ENCODE data around the gene PRRG4.
A peak's percentile ranks its signal among the peaks of the same experiment; 100 is the strongest.
"Not testable (repeated sequence)": the region's sequence is repeated elsewhere in the genome, so short reads cannot be mapped to it uniquely, and the experiment has no call there.

PRRG4 gene

DNA sequence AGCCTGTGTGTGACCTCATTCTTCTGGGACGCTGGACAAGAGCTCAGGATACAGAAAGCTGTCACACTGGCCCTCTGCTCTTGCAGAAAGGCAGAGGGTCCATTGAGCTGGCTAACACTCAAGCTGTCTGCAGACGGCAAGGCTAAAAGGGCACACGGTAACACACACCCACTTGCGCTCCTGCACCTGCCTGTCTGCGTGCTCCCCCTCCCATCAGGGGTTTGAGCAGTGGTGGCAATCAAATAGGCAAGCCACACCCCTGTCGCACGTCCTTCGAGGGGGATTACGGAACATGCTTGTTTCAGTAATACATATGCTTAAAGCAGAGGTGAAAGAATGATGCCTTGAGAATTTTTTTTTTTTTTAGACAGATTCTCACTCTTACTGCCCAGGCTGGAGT is 55.8 kb downstream of the PRRG4 start:
- TF ChIP-seq EZH2 (IDR thresholded peaks at IDR 0.05): no peak
- TF ChIP-seq FOXP2 (optimal IDR thresholded peaks at IDR 0.05; ENCODE audit: control extremely low read depth, extremely low read length, insufficient read depth): no peak
- no peak for TF ChIP-seq POLR2AphosphoS5 (IDR thresholded peaks at IDR 0.05; ENCODE audit: borderline replicate concordance, low read depth, low read length)
- no peak overlapping the region for H3K9ac ChIP-seq (ENCODE audit: insufficient read length)
- no peaks in the 10 kb centered on the region for H3K36me3 ChIP-seq (ENCODE audit: insufficient read depth, low read length)
- H3K27ac ChIP-seq: no peak overlapping the region
- H3K4me3 ChIP-seq: no peak overlapping the region
- no peaks in the 10 kb centered on the region for H3K9me3 ChIP-seq (ENCODE audit: low read depth, low read length)
- no peak for DNase-seq (ENCODE audit: low read depth, low spot score)

DNA sequence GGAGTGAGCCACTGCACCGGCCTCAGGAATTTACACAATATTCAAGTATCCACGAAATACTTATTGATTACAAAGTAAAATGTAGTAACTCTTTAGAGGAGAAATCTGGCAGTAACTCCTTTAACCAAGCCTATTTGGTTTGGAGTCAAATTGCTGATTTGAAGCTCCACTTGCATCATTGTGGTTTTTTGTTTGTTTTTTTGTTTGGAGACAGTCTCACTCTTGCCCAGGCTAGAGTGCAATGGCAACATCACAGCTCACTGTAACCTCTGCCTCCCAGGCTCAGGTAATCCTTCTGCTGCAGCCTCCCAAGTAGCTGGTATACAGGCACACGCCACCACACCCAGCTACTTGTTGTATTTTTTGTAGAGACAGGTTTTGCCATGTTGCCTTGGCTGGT is 56.5 kb downstream of the PRRG4 start:
- no peaks in the 10 kb centered on the region for H3K36me3 ChIP-seq (ENCODE audit: insufficient read depth, low read length)
- H3K9me3 ChIP-seq (ENCODE audit: low read depth, low read length): no peaks in the 10 kb centered on the region
- no peak for TF ChIP-seq EZH2 (IDR thresholded peaks at IDR 0.05)
- TF ChIP-seq POLR2AphosphoS5 (IDR thresholded peaks at IDR 0.05; ENCODE audit: borderline replicate concordance, low read depth, low read length): no peak
- no peak for TF ChIP-seq FOXP2 (optimal IDR thresholded peaks at IDR 0.05; ENCODE audit: control extremely low read depth, extremely low read length, insufficient read depth)
- no peak for DNase-seq (ENCODE audit: low read depth, low spot score)
- H3K9ac ChIP-seq (ENCODE audit: insufficient read length): no peak overlapping the region
- no peak overlapping the region for H3K4me3 ChIP-seq
- no peak overlapping the region for H3K27ac ChIP-seq

DNA sequence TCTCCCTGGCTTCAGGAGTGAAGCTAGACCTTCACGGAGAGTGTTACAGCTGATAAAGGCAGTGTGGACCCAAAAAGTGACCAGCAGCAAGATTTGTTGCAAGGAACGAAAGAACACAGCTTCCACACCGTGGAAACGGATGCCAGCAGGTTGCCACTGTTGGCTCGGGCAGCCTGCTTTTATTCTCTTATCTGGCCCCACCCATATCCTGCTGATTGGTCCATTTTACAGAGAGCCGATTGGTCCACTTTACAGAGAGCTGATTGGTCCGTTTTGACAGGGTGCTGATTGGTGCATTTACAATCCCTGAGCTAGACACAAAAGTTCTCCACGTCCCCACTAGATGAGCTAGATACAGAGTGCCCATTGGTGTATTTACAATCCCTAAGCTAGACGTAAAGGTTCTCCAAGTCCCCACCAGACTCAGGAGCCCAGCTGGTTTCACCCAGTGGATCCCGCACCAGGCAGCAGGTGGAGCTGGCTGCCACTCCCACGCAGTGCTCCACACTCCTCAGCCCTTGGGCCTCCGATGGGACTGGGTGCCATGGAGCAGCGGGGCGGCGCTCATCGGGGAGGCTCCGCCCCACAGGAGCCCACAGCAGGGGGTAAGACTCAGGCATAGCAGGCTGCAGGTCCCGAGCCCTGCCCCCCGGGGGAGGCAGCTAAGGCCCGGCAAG is 58.1 kb downstream of the PRRG4 start:
- H3K27ac ChIP-seq; H3K9me3 ChIP-seq (ENCODE audit: low read depth, low read length); H3K4me3 ChIP-seq; H3K36me3 ChIP-seq (ENCODE audit: insufficient read depth, low read length); DNase-seq (ENCODE audit: low read depth, low spot score); H3K9ac ChIP-seq (ENCODE audit: insufficient read length): not testable (repeated sequence)

DNA sequence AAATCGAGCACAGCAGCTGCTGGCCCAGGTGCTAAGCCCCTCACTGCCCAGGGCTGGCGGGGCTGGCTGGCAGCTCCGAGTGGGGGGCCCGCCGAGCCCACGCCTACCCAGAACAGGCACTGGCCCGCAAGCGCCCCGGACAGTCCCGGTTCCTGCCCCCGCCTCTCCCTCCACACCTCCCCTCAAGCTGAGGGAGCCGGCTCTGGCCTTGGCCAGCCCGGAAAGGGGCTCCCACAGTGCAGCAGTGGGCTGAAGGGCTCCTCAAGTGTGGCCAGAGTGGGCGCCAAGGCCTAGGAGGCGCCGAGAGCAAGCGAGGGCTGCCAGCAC is 58.6 kb downstream of the PRRG4 start:
- DNase-seq (ENCODE audit: low read depth, low spot score); H3K4me3 ChIP-seq; H3K9ac ChIP-seq (ENCODE audit: insufficient read length); H3K27ac ChIP-seq; H3K36me3 ChIP-seq (ENCODE audit: insufficient read depth, low read length); H3K9me3 ChIP-seq (ENCODE audit: low read depth, low read length): not testable (repeated sequence)

DNA sequence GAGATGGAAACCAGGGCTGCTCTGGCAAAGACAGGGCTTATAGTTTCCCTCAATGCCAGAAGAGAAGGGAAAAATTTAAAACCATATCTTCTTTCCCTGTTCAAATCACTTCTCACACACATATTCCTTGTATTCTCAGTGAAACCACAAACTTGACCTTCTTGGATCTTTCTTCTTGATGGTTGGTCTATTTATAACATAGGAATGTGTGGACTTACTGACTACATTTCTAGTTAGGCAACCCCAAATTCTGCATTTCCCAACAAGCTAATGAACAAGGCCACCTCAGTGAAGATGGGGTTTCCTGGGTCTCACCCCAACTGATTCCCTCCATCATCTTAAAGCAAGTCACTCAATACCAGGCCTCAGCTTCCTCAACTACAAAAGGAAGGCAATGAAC is 59.1 kb downstream of the PRRG4 start:
- Histone ChIP-seq H3K27ac (no peak overlapping the region), H3K9ac (ENCODE audit: insufficient read length) (no peak overlapping the region), H3K9me3 (ENCODE audit: low read depth, low read length) (no peaks in the 10 kb centered on the region), H3K36me3 (ENCODE audit: insufficient read depth, low read length) (no peaks in the 10 kb centered on the region), H3K4me3 (no peak overlapping the region)
- no peak for DNase-seq (ENCODE audit: low read depth, low spot score)
- no peak for TF ChIP-seq POLR2AphosphoS5 (IDR thresholded peaks at IDR 0.05; ENCODE audit: borderline replicate concordance, low read depth, low read length)
- TF ChIP-seq EZH2 (IDR thresholded peaks at IDR 0.05): no peak
- TF ChIP-seq FOXP2 (optimal IDR thresholded peaks at IDR 0.05; ENCODE audit: control extremely low read depth, extremely low read length, insufficient read depth): no peak

DNA sequence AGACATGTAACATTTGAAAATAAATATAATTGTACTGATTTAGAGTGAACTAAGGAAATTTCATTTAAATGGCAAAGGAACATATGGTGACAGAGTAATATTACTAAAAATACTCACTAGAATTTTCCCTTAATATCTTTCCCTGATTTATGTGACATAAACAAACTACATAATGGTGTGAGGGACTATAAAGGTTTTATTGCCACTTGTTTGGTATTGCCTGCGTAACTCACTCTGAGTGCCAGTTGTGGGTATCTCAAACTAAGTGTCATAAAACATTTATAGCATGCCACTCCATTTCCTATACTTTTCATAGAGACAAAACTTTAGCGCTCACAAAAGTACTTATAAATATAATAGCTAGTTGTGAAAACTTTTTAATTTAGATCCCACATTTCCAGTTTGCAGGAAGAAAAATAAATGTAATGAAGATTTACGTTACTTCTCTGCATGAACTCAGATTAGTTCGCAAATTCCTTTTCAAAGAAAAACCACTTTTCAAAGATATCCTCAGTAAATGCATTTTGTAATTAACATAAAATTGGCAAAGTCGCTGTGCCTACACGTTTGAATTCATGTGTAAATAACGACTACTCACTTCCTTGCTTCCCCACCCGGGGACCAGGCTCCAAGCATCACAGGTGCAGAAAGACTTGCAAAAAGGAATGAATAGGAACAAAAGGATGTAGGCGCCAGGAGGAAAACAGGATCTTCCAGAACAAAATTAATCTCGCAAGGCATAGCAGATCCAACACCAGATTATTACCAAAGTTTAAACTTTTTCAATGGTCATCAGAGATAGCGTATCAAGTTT is 61.3 kb downstream of the PRRG4 start:
- Histone ChIP-seq H3K27ac (no peak overlapping the region), H3K36me3 (ENCODE audit: insufficient read depth, low read length) (no peaks in the 10 kb centered on the region), H3K9me3 (ENCODE audit: low read depth, low read length) (no peaks in the 10 kb centered on the region), H3K9ac (ENCODE audit: insufficient read length) (no peak overlapping the region), H3K4me3 (peak overlapping the region; percentile 96)
- peak; percentile 72 for DNase-seq (ENCODE audit: low read depth, low spot score)
- TF ChIP-seq POLR2AphosphoS5 (IDR thresholded peaks at IDR 0.05; ENCODE audit: borderline replicate concordance, low read depth, low read length) (peak; percentile 59; the same call in 1 of the 2 replicates), EZH2 (IDR thresholded peaks at IDR 0.05) (no peak), FOXP2 (optimal IDR thresholded peaks at IDR 0.05; ENCODE audit: control extremely low read depth, extremely low read length, insufficient read depth) (peak; percentile 39)

DNA sequence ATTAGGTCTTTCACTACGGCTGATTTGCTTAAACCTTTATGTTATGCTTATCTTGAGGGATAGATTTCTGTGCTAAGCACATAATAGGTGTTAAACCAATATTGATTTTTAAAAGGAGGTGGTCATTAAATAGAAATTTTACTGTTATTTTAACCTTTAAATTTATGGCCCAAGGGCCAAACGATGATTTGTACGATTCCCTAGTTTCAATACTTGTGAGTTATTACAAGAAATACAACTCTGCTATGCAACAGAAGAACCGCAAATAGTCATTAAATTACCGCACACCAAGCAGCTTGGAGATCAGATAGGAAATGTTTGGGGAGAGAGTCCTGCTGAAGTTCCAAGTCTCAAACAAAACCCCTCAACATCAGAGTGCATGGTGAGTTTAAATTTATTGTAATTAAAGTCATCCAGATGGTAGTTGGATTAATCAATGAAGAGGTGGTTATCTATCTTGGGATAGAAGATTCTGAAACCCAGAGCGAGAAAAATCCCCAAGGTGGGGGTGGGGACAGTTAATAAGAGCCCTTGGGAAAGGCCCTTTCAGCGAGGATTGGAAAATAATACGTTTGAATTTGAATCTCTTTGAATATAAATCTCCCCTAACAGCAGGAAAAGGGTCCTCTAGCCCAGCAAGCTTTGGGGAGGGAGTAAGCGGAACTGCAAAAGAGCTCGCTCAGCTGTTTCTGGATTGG is 62.1 kb downstream of the PRRG4 start:
- H3K9ac ChIP-seq (ENCODE audit: insufficient read length): peak overlapping the region; percentile 83
- peak overlapping the region; percentile 96 for H3K4me3 ChIP-seq
- H3K27ac ChIP-seq: peak overlapping the region; percentile 25; the same call in 1 of the 2 replicates
- no peaks in the 10 kb centered on the region for H3K36me3 ChIP-seq (ENCODE audit: insufficient read depth, low read length)
- TF ChIP-seq EZH2 (IDR thresholded peaks at IDR 0.05): no peak
- 0 out of 2 replicates have a peak, but pooled peaks have one; percentile 6 for TF ChIP-seq POLR2AphosphoS5 (IDR thresholded peaks at IDR 0.05; ENCODE audit: borderline replicate concordance, low read depth, low read length)
- no peak for TF ChIP-seq FOXP2 (optimal IDR thresholded peaks at IDR 0.05; ENCODE audit: control extremely low read depth, extremely low read length, insufficient read depth)
- peak; percentile 30 for DNase-seq (ENCODE audit: low read depth, low spot score)
- H3K9me3 ChIP-seq (ENCODE audit: low read depth, low read length): no peaks in the 10 kb centered on the region

DNA sequence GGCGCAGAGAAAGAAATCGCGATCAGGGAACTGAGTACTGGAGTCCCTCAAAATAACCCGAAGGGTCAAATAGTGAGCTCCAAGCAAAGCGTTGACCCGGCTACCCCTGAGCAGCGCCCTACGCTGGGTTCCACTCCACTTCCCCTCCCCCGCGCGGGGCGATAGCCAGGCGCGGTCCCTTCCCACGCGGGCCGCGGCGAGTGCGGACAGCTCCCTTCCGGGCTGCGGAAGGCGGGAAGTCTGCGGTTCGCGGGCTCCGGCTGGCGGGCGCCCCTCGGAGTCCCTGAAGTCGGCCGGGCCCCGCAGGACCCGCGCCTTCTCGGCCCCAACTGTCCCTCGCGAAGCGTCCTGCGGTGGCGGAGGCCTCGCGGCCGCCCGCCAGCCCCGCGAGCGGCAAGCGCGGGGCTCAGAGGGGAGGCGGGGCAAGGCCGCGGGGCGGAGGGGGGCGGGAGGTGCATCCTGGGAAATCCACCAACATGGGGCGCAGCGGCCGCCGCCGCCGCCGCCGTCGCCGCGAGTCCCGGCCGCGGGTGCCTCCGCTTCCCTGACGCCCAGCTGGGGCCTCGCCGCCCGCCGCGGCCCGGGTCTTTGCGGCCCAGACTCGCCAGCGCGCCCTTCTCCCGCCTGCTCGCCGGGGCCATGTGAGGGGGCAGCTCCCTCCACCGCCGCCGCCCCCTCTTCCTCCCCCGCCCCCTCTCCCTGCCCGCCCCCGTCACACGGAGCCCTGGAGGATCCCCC is 62.8 kb downstream of the PRRG4 start, which contains the start of gene QSER1:
Gene QSER1, plus strand, starts transcription at position 457 of the 738 bp plus-strand sequence. CDS start 315 bp downstream, outside the sequence.
- peak; percentile 48; the same call in 1 of the 2 replicates for TF ChIP-seq POLR2AphosphoS5 (IDR thresholded peaks at IDR 0.05; ENCODE audit: borderline replicate concordance, low read depth, low read length)
- TF ChIP-seq FOXP2 (optimal IDR thresholded peaks at IDR 0.05; ENCODE audit: control extremely low read depth, extremely low read length, insufficient read depth): no peak
- no peak for DNase-seq (ENCODE audit: low read depth, low spot score)
- peak within 1 kb of the TSS; percentile 96 for H3K4me3 ChIP-seq

More for the DNA sequence above, 62.8 kb downstream of the PRRG4 start, which contains the start of gene QSER1:
- H3K27ac ChIP-seq: peak within 1 kb of the TSS; percentile 25; the same call in 1 of the 2 replicates
- H3K9me3 ChIP-seq (ENCODE audit: low read depth, low read length): no peaks in the 10 kb centered on the region
- H3K9ac ChIP-seq (ENCODE audit: insufficient read length): peak within 1 kb of the TSS; percentile 87
- H3K36me3 ChIP-seq (ENCODE audit: insufficient read depth, low read length): no peaks in the 10 kb centered on the region

Data from SK-N-MC (cell line).